GM21390 (cell line): ENCODE measurements around the gene LACTBL1.

Source experiments
- ATAC-seq: cut with Tn5 transposase; IDR thresholded peaks from one replicate; pipeline ENCODE4 v1.9.1; 2021; ENCODE audit not compliant: unreplicated experiment

LACTBL1 gene

GRCh38 chr1:22944346-22945055, 28.2 kb downstream of the LACTBL1 start:
- no peak for ATAC-seq

GRCh38 chr1:22941257-22941656, 31.4 kb downstream of the LACTBL1 start:
- ATAC-seq, result no peak

- no peak for ATAC-seq
Observed at GRCh38 chr1:22936681-22937080, 36.0 kb downstream of the LACTBL1 start.

- ATAC-seq, result no peak
Observed at GRCh38 chr1:22935433-22935832, 37.2 kb downstream of the LACTBL1 start.

GRCh38 chr1:22932803-22933470, 39.7 kb downstream of the LACTBL1 start:
- no peak for ATAC-seq

GRCh38 chr1:22930240-22930912, 42.3 kb downstream of the LACTBL1 start:
- ATAC-seq, result no peak

GRCh38 chr1:22925111-22925510, 47.6 kb downstream of the LACTBL1 start:
- no peak for ATAC-seq

GRCh38 chr1:22922640-22923039, 50.0 kb downstream of the LACTBL1 start:
- ATAC-seq, result no peak

GRCh38 chr1:22921452-22922126, 51.1 kb downstream of the LACTBL1 start:
- ATAC-seq, result no peak

GRCh38 chr1:22920734-22921451, 51.8 kb downstream of the LACTBL1 start:
- no peak for ATAC-seq

GRCh38 chr1:22920026-22920733, 52.5 kb downstream of the LACTBL1 start:
- ATAC-seq, result no peak

- no peak for ATAC-seq
Observed at GRCh38 chr1:22919341-22920025, 53.2 kb downstream of the LACTBL1 start.

GRCh38 chr1:22918644-22919043, 54.0 kb downstream of the LACTBL1 start:
- no peak for ATAC-seq

- ATAC-seq, result no peak
Observed at GRCh38 chr1:22917989-22918388, 54.7 kb downstream of the LACTBL1 start.

- no peak for ATAC-seq
Observed at GRCh38 chr1:22916471-22916820, 56.2 kb downstream of the LACTBL1 start.

GRCh38 chr1:22915816-22916470, 56.7 kb downstream of the LACTBL1 start:
- no peak for ATAC-seq

GRCh38 chr1:22915231-22915630, 57.4 kb downstream of the LACTBL1 start:
- no peak for ATAC-seq

- ATAC-seq, result no peak
Observed at GRCh38 chr1:22914633-22915217, 57.9 kb downstream of the LACTBL1 start.

GRCh38 chr1:22914156-22914555, 58.5 kb downstream of the LACTBL1 start:
- ATAC-seq, result no peak
